Stimulated activated CD8-positive, alpha-beta memory T cell treated with anti-CD3 and anti-CD28 coated beads, Interleukin-12 subunit alpha, Interleukin-12 subunit beta, amount 100 ng/mL, for 1 hour (primary cell): ENCODE data around the gene TCF15.
"Not testable (repeated sequence)": the region's sequence is repeated elsewhere in the genome, so short reads cannot be mapped to it uniquely, and the experiment has no call there.

ENCODE experiments used
- DNase-seq: peaks from one replicate; pipeline ENCODE4 v3.0.0-alpha.2; 2020; ENCODE audit warnings: low read depth

Gene TCF15

GRCh38 chr20:578940-579690 is 31.0 kb downstream of the TCF15 start:
- DNase-seq = not testable (repeated sequence)

- DNase-seq = no peak
These were observed 32.8 kb downstream of the TCF15 start for GRCh38 chr20:577167-577791.

GRCh38 chr20:576156-576555 is 34.0 kb downstream of the TCF15 start:
- DNase-seq = no peak

- no peak for DNase-seq
These were observed 34.9 kb downstream of the TCF15 start for GRCh38 chr20:575230-575629.

GRCh38 chr20:574297-574942 is 35.7 kb downstream of the TCF15 start:
- DNase-seq = no peak

GRCh38 chr20:573414-574296 is 36.5 kb downstream of the TCF15 start:
- no peak for DNase-seq

- no peak for DNase-seq
These were observed 37.4 kb downstream of the TCF15 start for GRCh38 chr20:572727-573126.

GRCh38 chr20:571754-572441 is 38.2 kb downstream of the TCF15 start:
- no peak for DNase-seq

GRCh38 chr20:568673-569415 is 41.3 kb downstream of the TCF15 start:
- DNase-seq = no peak

- no peak for DNase-seq
These were observed 41.9 kb downstream of the TCF15 start for GRCh38 chr20:568097-568652.

GRCh38 chr20:564192-564591 is 45.9 kb downstream of the TCF15 start:
- DNase-seq = no peak

GRCh38 chr20:563187-563586 is 46.9 kb downstream of the TCF15 start:
- no peak for DNase-seq

- no peak for DNase-seq
These were observed 47.7 kb downstream of the TCF15 start for GRCh38 chr20:562232-562897.

GRCh38 chr20:561437-562231 is 48.5 kb downstream of the TCF15 start:
- no peak for DNase-seq

GRCh38 chr20:560680-561079 is 49.4 kb downstream of the TCF15 start:
- no peak for DNase-seq

GRCh38 chr20:558117-558516 is 52.0 kb downstream of the TCF15 start:
- no peak for DNase-seq

GRCh38 chr20:556984-557383 is 53.1 kb downstream of the TCF15 start:
- DNase-seq = no peak

- DNase-seq = no peak
These were observed 54.1 kb downstream of the TCF15 start for GRCh38 chr20:555976-556385.
